Endothelial cell of umbilical vein (primary cell): ENCODE data around the gene PZP. TPM values are rescaled to one million over a fixed set of nuclear protein-coding genes. Genes with fewer than 3 reads are reported as not detected.

Experiments used
- BruUV-seq: library from RNA; stranded (reverse); fragments of 400-500 nt; replicated peaks from 2 replicates; lab custom pipeline; 2021; lab: Mats Ljungman, UMichigan
- CTCF ChIA-PET: fragments of 300-600, 350-600 bp; sonication (Branson Sonifier 250); formaldehyde crosslinking; loops from one replicate; lab custom pipeline; 2021; ENCODE audit warnings: antibody characterized with exemption, inconsistent platforms; lab: Charles Lee
- POLR2A ChIA-PET: fragments of 300-600, 350-600 bp; sonication (Branson Sonifier 250); formaldehyde crosslinking; loops from one replicate; lab custom pipeline; 2021; ENCODE audit warnings: antibody characterized with exemption, inconsistent platforms; lab: Charles Lee
- DNase-seq: peaks from one replicate; pipeline ENCODE4 v3.0.0-alpha.2; 2011; ENCODE audit warnings: low read depth, low spot score
- FAIRE-seq: peaks from 2 replicates; lab custom pipeline; 2011; peaks lifted over from hg19 to GRCh38; lab: Jason Lieb, UNC
- H2AFZ ChIP-seq: 2 replicates; pipeline ENCODE4 v1.6.0; 2012; ENCODE audit warnings: low read depth, low read length, control low read depth, inconsistent platforms
- H3K27ac ChIP-seq: 2 replicates; pipeline ENCODE4 v1.5.1; 2011; ENCODE audit warnings: low read depth, mild to moderate bottlenecking, control low read depth, low read length, moderate library complexity; ENCODE audit not compliant: insufficient read depth
- H3K27me3 ChIP-seq, 2 experiments: 2 replicates each; pipeline versions ENCODE4 v1.6.0 to v1.6.1; 2011; ENCODE audit warnings: low read length in 2 of 2, mixed read lengths in 1 of 2; ENCODE audit not compliant: control insufficient read depth in 2 of 2, insufficient read depth in 2 of 2
- H3K36me3 ChIP-seq, 2 experiments: 2 replicates in 1 of 2; 3 replicates in 1 of 2; pipeline ENCODE4 v1.5.1; 2011; ENCODE audit warnings: low read length in 2 of 2, mild to moderate bottlenecking in 1 of 2, moderate library complexity in 1 of 2; ENCODE audit not compliant: control insufficient read depth in 2 of 2, insufficient read depth in 2 of 2; ENCODE audit errors: extremely low read depth in 1 of 2
- H3K4me1 ChIP-seq: 3 replicates; pipeline ENCODE4 v1.5.1; 2011; ENCODE audit warnings: mild to moderate bottlenecking, low read length; ENCODE audit not compliant: control insufficient read depth, insufficient read depth; ENCODE audit errors: extremely low read depth
- H3K4me2 ChIP-seq: 2 replicates; pipeline ENCODE4 v1.6.1; 2011; ENCODE audit warnings: low read length, control low read depth, mixed read lengths; ENCODE audit not compliant: insufficient read depth
- H3K4me3 ChIP-seq, 3 experiments: fragments of 200-600 bp in 1 of 3; sonication (generic), shearing (Covaris generic) in 1 of 3; replicated peaks in 1 of 3; 2 replicates each; pipeline ENCODE4 v1.5.1; 2011 to 2016; ENCODE audit warnings: control low read depth in 3 of 3, low read length in 3 of 3, mild to moderate bottlenecking in 2 of 3, inconsistent platforms in 1 of 3, low read depth in 1 of 3, moderate library complexity in 1 of 3; ENCODE audit not compliant: insufficient read depth in 1 of 3
- H3K79me2 ChIP-seq: 2 replicates; pipeline ENCODE4 v1.6.0; 2012; ENCODE audit warnings: low read length, inconsistent platforms; ENCODE audit not compliant: control insufficient read depth, insufficient read depth
- H3K9ac ChIP-seq: replicated peaks from 2 replicates; pipeline ENCODE3; 2011; ENCODE audit warnings: low read length, control low read depth; ENCODE audit not compliant: insufficient read depth; ENCODE audit errors: extremely low read depth
- H3K9me1 ChIP-seq: replicated peaks from 3 replicates; pipeline ENCODE4 v1.6.0; 2011; ENCODE audit warnings: mild to moderate bottlenecking, low read length; ENCODE audit not compliant: control insufficient read depth, insufficient read depth; ENCODE audit errors: extremely low read depth
- H3K9me3 ChIP-seq: replicated peaks from 2 replicates; pipeline ENCODE4 v1.5.1; 2012; ENCODE audit warnings: low read length, inconsistent platforms; ENCODE audit not compliant: control insufficient read depth, insufficient read depth
- H4K20me1 ChIP-seq: replicated peaks from 2 replicates; pipeline ENCODE3; 2011; ENCODE audit warnings: mild to moderate bottlenecking, low read length; ENCODE audit not compliant: control insufficient read depth, insufficient read depth; ENCODE audit errors: extremely low read depth
- CTCF ChIP-seq, 2 donors: IDR thresholded peaks; 1 replicate in 1 of 2; 2 replicates in 1 of 2; pipeline ENCODE4 v1.5.1; 2011; ENCODE audit warnings: low read length in 2 of 2, mild to moderate bottlenecking in 2 of 2, moderate library complexity in 2 of 2, control low read depth in 1 of 2, inconsistent platforms in 1 of 2, low read depth in 1 of 2; ENCODE audit not compliant: insufficient read depth in 1 of 2; ENCODE audit errors: extremely low read depth in 1 of 2
- EZH2 ChIP-seq: IDR thresholded peaks from 2 replicates; pipeline ENCODE4 v1.6.1; 2012; ENCODE audit warnings: borderline replicate concordance, low read depth, mild to moderate bottlenecking, moderate library complexity, low read length, inconsistent platforms; ENCODE audit not compliant: severe bottlenecking
- FOS ChIP-seq: IDR thresholded peaks from 2 replicates; pipeline ENCODE4 v1.6.1; 2011; ENCODE audit warnings: mild to moderate bottlenecking, low read length, moderate library complexity, borderline replicate concordance; ENCODE audit not compliant: insufficient read depth
- GATA2 ChIP-seq: IDR thresholded peaks from 2 replicates; pipeline ENCODE4 v1.7.0; 2011; ENCODE audit warnings: low read depth, mild to moderate bottlenecking, moderate library complexity, mixed read lengths, low read length; ENCODE audit not compliant: insufficient read length, insufficient read depth
- JUN ChIP-seq: IDR thresholded peaks from 2 replicates; pipeline ENCODE4 v1.6.1; 2011; ENCODE audit warnings: borderline replicate concordance, low read depth; ENCODE audit not compliant: insufficient read length, insufficient read depth
- MAX ChIP-seq: IDR thresholded peaks from 2 replicates; pipeline ENCODE4 v1.6.1; 2011; ENCODE audit not compliant: insufficient read depth, insufficient read length
- MYC ChIP-seq: IDR thresholded peaks from one replicate; pipeline ENCODE4 v1.6.1; 2011; ENCODE audit warnings: mild to moderate bottlenecking, low read depth, low read length
- POLR2A ChIP-seq: IDR thresholded peaks from 2 replicates; pipeline ENCODE4 v1.6.1; 2012; ENCODE audit warnings: low read depth, mild to moderate bottlenecking, control low read depth, low read length
- POLR2AphosphoS5 ChIP-seq: IDR thresholded peaks from 2 replicates; pipeline ENCODE4 v1.6.1; 2012; ENCODE audit warnings: low read depth, mild to moderate bottlenecking, control low read depth, low read length, moderate library complexity; ENCODE audit not compliant: insufficient read depth
- dilution Hi-C: fragments of 300-500 bp; cut with MboI; formaldehyde crosslinking; loops from one replicate; pipeline ENCODE4 v1.15.0; 2019; ENCODE audit warnings: low sequenced_read_pairs; ENCODE audit not compliant: extremely low pct_ligation_motif_present
- intact Hi-C: fragments of 100-400 bp; cut with micrococcal nuclease; formaldehyde crosslinking; loops from one replicate; pipeline ENCODE4 v1.10.0; 2022
- polyA plus RNA-seq, 4 experiments: library from polyadenylated mRNA; depleted of rRNA in 3 of 4; stranded (reverse) in 3 of 4; unstranded in 1 of 4; fragments of >200 nt; gene quantifications; 2 replicates each; pipeline versions ENCODE4 v1.2.1 to v1.2.3, GENCODE V29; 2011 to 2012; ENCODE audit warnings: missing spikeins in 1 of 4
- total RNA-seq: library from RNA; stranded (reverse); gene quantifications from 2 replicates; pipeline ENCODE4 v1.2.3, GENCODE V29; 2021

The PZP gene
- total and polyA plus RNA-seq, 2 donors (not counting 3 experiments of a cell fraction or from before 2014, with no cell fraction given): 0.73 to 0.84 TPM

- H3K4me2 ChIP-seq: no peak overlapping the region
- intact Hi-C loops: no loop called here
- FAIRE-seq (no peak), DNase-seq (no peak)
- H3K4me3 ChIP-seq: no peak overlapping the region
- no peaks in the 10 kb centered on the region for H3K79me2 ChIP-seq
- no peaks in the 10 kb centered on the region for H3K9me1 ChIP-seq
- peaks cover 5 to 16% of the 10 kb centered on the region in 2 experiments for H3K27me3 ChIP-seq
- H3K9ac ChIP-seq: no peak overlapping the region
- H4K20me1 ChIP-seq: no peaks in the 10 kb centered on the region
- no peak for TF ChIP-seq CTCF (IDR thresholded peaks at IDR 0.05; ENCODE audit: extremely low read depth in 1 of 2, insufficient read depth in 1 of 2, low read depth in 1 of 2, low read length in 2 of 2)
- no peak for TF ChIP-seq POLR2A
- TF ChIP-seq MYC: no peak
- no peak for TF ChIP-seq GATA2
- no peaks in the 10 kb centered on the region for H3K9me3 ChIP-seq
- H2AFZ ChIP-seq: no peak overlapping the region
- ChIA-PET POLR2A (no interaction called here), CTCF (no interaction called here)
- no peaks in the 10 kb centered on the region for H3K4me1 ChIP-seq
- BruUV-seq: no TSS peak
- H3K27ac ChIP-seq: no peak overlapping the region
- H3K36me3 ChIP-seq: no peaks in the 10 kb centered on the region
- dilution Hi-C loops: no loop called here
These were observed 48.1 kb upstream of the PZP start for GRCh38 chr12:9256341-9256740.

GRCh38 chr12:9255837-9256236 lies 47.6 kb upstream of the PZP start:
- Histone ChIP-seq H3K9me3 (no peaks in the 10 kb centered on the region), H4K20me1 (no peaks in the 10 kb centered on the region), H2AFZ (no peak overlapping the region), H3K9ac (no peak overlapping the region), H3K27ac (no peak overlapping the region), H3K79me2 (no peaks in the 10 kb centered on the region), H3K27me3 (peaks cover 5 to 16% of the 10 kb centered on the region in 2 experiments), H3K9me1 (no peaks in the 10 kb centered on the region), H3K4me2 (no peak overlapping the region), H3K4me3 (no peak overlapping the region), H3K36me3 (no peaks in the 10 kb centered on the region), H3K4me1 (no peaks in the 10 kb centered on the region)
- intact Hi-C loops (no loop called here), dilution Hi-C loops (no loop called here)
- ChIA-PET POLR2A (no interaction called here), CTCF (no interaction called here)
- no peak for TF ChIP-seq MAX
- TF ChIP-seq MYC: no peak
- no peak for TF ChIP-seq JUN
- TF ChIP-seq CTCF (IDR thresholded peaks at IDR 0.05; ENCODE audit: extremely low read depth in 1 of 2, insufficient read depth in 1 of 2, low read depth in 1 of 2, low read length in 2 of 2): no peak
- no peak for TF ChIP-seq EZH2
- no peak for TF ChIP-seq FOS
- no peak for TF ChIP-seq POLR2A
- TF ChIP-seq POLR2AphosphoS5: no peak
- TF ChIP-seq GATA2: no peak
- DNase-seq (no peak), FAIRE-seq (no peak)
- no TSS peak for BruUV-seq
